ENCODE measurements around the gene NFX1.

DNA sequence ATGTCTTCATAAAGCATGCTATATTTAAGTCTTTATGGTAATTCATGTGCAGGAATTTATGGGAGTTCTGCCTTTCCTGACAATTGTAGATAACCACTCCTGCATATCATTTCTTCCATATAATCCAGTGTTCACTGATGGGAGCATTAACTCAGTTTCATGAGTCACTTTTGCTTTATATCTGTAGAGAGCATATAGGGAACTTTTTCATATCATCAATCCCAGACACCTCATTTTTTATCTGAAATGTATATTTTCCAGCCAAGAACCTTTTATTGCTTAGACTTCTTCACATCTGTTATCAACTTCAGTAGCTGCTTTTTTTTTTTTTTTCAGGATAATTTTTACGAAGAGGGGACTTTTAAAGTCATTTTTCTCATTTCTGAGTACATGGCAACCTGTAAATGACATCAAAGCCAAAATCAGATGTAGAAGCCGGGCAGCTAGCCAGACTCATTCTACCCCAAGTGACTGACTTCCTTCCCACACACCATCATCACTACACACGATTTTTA lies 41.1 kb downstream of the NFX1 start:
- TF ChIP-seq, protein P1, sequence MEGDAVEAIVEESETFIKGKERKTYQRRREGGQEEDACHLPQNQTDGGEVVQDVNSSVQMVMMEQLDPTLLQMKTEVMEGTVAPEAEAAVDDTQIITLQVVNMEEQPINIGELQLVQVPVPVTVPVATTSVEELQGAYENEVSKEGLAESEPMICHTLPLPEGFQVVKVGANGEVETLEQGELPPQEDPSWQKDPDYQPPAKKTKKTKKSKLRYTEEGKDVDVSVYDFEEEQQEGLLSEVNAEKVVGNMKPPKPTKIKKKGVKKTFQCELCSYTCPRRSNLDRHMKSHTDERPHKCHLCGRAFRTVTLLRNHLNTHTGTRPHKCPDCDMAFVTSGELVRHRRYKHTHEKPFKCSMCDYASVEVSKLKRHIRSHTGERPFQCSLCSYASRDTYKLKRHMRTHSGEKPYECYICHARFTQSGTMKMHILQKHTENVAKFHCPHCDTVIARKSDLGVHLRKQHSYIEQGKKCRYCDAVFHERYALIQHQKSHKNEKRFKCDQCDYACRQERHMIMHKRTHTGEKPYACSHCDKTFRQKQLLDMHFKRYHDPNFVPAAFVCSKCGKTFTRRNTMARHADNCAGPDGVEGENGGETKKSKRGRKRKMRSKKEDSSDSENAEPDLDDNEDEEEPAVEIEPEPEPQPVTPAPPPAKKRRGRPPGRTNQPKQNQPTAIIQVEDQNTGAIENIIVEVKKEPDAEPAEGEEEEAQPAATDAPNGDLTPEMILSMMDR (IDR thresholded peaks at IDR 0.05) = no peak
- TF ChIP-seq POLR2AphosphoS5 (IDR thresholded peaks at IDR 0.05) = no peak
- TF ChIP-seq POLR2A (IDR thresholded peaks at IDR 0.05) = no peak

Measured in gastroesophageal sphincter (tissue), 3 donors.